ENCODE results near the gene UBTD1.

DNA sequence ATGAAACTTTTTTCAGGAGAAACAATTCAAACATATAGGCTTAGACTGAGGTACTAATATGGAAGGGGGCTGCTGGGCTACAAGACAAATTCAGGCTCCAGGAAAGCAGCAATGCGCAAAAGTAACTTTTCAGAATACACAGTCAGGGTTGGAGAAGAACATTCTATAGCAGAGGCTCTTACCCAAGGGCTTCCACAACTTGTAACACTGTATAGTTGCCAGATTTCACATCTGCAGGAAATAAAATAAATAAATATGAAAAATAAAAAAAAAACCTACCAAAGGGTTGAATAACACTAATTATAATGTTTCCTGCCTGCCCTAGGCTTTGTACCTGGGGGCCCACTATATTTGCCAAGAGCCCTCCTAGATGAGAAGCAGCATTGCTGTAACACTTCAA, 14.8 kb upstream of the UBTD1 start:
- no peak for TF ChIP-seq POLR2A (IDR thresholded peaks at IDR 0.05)
- TF ChIP-seq, protein P1, sequence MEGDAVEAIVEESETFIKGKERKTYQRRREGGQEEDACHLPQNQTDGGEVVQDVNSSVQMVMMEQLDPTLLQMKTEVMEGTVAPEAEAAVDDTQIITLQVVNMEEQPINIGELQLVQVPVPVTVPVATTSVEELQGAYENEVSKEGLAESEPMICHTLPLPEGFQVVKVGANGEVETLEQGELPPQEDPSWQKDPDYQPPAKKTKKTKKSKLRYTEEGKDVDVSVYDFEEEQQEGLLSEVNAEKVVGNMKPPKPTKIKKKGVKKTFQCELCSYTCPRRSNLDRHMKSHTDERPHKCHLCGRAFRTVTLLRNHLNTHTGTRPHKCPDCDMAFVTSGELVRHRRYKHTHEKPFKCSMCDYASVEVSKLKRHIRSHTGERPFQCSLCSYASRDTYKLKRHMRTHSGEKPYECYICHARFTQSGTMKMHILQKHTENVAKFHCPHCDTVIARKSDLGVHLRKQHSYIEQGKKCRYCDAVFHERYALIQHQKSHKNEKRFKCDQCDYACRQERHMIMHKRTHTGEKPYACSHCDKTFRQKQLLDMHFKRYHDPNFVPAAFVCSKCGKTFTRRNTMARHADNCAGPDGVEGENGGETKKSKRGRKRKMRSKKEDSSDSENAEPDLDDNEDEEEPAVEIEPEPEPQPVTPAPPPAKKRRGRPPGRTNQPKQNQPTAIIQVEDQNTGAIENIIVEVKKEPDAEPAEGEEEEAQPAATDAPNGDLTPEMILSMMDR (IDR thresholded peaks at IDR 0.05) = no peak

Data from Peyer's patch (tissue), 4 donors.